ENCODE data around the gene ADAM10.

The ADAM10 gene

DNA sequence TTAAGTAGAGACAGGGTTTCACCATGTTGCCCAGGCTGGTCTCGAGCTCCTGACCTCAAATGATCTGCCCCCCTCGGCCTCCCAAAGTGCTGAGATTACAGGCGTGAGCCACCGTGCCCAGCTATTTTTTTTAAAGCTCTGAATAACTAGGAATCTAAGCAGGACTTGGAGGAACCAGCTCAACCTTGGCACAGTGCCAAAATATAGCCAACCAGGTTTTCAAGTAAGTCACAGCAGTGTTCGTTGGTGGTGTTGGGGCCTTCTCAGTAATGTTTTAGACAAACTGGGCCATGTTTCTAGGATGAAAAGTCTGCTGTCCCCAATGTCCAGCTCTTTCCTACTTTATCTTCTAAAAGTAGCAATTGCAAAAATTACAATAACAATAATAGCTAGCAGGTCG is 6.4 kb upstream of the ADAM10 start:
- DNase-seq (ENCODE audit: low read depth), result no peak

DNA sequence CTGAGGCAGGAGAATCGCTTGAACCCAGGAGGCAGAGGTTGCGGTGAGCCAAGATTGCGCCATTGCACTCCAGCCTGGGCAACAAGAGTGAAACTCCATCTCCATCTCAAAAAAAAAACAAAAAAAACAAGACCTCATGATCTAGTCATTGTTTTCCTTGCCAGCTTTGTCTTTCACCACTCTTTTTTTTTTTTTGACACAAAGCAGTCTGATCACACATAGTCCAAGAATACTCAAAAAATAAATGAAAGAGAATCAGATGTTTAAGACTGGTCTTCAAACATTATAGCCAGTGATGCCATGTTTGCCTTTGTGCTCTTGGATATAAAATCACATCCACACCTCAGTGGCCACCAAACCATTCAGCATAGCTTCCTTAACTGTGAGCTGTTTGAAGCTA is 5.8 kb upstream of the ADAM10 start:
- no peak for DNase-seq (ENCODE audit: low read depth)

DNA sequence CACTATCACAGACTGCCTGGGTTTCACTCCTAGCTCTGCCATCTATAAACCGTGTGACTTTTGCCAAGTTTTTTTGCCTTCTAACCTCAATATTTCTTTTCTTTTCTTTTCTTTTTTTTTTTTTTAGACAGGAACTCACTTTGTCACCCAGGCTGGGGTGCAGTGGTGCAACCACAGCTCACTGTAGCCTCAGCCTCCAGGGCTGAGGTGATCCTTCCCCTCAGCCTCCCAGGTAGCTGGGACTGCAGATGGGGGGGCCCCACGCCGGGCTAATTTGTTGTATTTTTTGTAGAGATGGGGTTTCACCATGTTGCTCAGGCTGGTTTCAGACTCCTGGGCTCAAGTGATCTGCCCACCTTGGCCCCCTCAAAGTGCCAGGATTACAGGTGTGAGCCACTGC is 3.2 kb upstream of the ADAM10 start:
- no peak for DNase-seq (ENCODE audit: low read depth)

DNA sequence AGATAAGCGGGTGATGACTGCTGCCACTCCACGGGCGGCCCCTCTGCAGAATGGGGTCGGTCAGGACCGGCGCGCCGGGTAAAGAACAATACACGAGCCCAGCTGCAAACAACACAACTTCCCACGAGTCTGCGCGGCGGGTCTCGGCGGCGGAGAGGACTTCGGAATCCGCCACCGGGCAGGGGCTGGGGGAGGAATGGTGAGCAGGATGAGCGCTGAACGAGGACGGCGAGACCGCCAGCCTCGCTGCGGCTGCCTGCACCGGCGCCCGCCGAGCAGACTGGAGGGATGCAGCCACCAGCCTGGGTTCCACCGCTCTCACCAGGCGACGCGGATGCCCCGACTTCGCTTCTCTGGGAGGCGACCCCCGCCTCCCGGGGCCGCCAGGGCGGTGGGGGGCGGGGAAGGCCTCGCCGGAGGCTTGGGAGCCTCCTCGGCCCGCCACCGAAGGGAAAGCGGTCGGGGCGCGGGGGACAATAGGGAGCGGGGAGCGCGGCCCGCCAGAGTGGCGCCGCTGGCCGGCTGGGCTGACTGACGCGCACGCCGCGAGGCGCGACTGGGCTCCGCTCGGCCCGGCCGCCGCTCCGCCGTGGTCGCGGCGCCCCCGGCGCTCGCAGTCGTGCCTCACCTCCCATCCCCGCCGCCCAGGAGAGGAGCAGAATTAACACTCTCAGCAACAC is 515 bp downstream of the ADAM10 start:
- no peak for DNase-seq (ENCODE audit: low read depth)

DNA sequence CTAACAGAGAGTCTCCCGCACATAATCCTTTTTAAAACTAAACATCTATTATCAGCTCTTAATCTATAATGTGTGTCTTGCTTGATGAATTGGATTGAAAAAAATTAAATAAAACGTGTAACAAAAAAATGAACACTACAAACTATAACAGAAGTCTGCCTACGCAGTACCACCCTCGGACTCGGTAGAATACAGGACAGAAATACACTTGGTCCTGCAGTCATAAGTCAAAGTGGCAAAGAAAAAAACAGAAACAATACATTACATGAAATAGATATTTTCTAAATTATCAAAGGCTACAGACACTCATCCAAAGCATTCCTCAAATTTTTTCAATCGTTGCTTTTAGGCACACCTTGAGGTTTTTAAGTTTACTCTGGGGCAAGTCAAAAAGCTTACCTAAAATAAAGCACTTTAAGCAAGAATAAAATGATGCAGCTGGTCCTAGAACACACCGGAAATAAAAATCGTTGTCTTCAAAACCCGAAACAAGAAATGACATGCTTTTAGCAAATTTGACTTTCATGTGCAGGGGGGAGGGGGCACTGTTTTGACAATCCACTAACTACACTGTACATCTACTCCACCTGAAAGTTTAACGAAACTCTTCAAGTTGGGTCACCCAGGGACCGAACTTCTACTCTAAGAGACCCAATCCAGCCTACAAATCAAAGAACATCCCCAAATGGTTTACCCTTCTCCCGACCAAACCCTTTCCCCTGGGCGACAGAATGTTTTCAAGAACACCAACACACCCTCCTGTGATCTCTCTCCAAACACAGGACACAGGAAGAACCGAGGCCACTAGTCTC is 1.3 kb downstream of the ADAM10 start:
- no peak for DNase-seq (ENCODE audit: low read depth)

DNA sequence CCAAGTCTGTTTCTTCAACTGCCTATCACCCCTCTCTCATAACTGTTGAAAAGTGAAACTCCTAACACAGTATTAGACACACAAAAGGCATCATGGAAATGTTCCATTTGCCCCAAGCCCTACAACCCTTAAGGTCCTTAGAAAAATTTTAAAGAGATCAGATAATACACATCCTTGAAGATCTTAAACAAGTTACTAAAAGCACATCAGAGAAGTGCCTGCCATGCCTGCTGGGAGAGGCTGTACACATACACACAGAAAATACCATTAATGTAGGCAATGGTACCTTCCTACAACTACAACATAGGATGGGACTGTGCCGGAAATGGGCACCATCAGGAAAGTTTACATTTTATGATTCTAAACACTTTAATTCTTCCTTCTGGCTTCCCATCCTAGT is 3.3 kb downstream of the ADAM10 start:
- DNase-seq (ENCODE audit: low read depth), result no peak

DNA sequence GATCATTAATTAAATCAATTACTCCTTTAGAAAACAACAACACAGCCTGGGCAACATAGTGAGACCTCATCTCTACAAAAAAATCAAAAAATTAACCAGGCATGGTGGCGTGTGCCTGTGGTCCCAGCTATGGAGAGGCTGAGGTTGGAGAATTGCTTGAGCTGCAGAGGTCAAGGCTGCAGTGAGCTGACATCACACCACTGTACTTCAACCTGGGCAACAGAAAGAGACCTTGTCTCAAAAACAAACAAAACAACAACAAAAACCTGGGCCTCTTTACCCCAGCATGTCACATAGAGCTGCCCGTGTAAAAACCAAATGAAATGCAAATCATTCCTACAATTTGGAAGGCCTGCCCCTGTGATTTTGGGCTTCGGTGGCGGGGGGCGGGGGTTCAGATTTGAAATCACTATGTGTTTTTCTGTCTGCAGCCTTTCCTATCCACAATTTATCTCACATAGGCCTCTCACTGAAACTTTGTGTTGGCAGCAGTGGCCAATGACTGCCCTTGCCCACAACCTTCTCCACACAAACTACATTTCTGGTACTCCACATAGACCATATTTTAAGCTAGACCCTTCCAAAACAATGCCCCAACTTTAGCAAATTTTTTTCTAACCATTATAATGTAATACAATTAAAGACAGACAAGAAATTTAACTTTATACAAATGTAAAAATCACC is 6.5 kb downstream of the ADAM10 start:
- no peak for DNase-seq (ENCODE audit: low read depth)

DNA sequence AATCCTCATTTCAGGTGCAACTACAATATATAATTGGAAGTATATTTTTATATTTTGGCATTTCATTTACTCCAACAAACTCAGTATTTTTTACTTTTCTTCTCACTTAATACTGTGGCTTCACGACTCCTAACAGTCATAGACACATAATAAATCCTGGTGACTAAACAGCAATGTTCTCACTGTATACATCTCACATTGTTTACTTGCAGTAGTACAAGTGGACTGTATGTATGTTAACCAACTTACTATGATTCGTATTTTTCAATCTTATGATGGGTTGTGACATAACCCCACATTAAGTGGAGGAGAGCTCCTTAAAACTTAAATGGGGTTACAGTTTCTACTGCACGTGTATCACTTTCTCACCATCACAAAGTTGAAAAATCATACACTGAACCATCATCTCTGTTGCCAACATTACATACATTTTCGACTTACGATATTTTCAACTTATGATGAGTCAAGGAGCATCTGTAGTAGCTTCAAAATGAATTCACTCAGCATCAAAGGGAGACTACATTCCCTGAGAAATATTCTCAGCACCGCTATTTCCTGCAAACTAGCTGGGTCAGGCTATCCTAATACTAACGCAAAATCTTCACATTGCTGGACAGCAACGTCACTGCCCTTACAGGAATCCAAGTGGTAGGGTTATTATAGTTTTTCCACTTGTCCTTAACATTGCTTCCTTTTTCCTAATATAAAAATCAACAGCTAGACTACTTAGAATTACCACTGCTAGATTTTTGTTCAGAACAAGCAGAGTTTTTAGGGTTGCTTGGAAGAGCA is 7.3 kb downstream of the ADAM10 start:
- no peak for DNase-seq (ENCODE audit: low read depth)

DNA sequence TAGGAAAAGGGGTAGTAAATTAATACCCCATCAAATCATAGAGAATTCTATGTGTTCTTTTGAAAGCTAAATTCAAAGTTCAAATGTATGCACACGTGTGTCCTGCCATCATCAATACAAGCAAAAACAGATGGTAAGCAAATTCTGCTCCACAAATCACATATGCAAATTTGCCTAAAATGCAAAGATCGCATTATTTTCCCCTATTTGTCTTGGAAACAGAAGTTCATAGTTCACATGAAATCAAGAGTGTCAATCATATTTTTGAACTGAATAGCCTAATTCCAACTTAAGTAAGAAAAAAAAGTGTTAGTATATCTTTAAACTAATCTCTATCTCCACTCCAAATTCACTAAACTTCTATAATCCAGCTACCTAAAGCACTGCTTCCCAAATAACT is 8.5 kb downstream of the ADAM10 start:
- DNase-seq (ENCODE audit: low read depth), result no peak

DNA sequence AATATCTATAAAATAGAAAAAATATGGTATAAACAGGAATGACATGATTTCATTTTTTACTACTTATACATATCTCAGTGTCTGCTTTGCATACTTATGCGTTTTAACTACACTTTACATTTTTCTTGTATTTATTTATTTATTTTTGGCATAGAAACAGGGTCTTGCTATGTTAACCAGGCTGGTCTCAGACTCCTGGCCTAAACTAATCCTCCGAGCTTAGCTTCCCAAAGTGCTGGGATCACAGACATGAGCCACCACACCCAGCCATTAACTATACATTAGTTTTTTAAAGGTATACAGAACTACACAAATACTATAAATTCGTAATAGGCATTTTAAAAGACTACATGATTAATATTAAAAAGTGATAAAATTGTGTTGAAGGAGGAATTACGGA is 9.1 kb downstream of the ADAM10 start:
- DNase-seq (ENCODE audit: low read depth), result no peak

DNA sequence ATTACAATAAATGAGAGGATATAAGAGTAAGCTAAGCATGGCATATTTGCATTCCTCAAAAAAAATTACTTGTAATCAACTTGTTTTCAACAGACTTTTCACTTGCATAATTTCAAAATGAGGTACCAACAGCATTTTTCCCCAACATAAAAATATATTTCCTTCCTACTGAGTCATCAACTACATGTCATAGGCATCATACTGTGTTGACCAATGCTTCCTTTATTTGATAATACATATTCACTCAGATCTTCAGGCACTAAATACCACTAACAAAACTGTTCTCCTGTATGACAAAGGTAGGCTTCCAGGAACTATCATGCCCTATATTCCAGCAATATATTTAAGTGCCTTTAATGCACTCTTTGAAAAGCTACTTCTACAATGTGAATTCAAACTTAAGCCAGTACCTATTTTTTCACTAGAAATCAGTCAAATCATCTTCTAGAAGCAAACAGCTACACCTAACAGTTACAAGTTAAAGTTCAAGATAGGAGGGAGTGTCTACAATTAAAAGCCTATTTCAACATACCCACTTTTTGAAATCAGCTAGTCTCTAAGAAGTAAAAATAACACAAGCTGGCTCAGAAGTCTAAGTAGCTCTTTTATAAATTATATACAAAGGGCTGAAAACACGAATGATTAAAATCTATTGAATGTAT is 11.3 kb downstream of the ADAM10 start:
- DNase-seq (ENCODE audit: low read depth), result no peak

DNA sequence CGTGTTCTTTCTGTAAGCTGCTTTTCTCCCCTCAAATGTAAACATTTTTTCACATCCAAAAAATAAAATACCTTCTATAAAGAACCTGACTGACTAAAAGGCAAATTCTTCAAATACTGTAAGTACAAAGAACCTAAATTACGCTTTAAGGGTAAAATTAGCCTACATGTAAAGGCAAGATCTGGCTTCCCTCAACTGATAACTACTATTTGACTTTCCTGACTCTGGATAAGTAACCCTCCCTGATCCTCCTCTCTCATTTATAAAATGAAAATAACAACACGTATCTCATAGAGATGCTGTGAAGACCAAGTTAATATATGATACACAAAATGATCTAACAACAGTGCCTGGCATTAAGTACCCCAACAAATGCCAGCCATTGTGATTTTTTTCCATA is 12.2 kb downstream of the ADAM10 start:
- no peak for DNase-seq (ENCODE audit: low read depth)

DNA sequence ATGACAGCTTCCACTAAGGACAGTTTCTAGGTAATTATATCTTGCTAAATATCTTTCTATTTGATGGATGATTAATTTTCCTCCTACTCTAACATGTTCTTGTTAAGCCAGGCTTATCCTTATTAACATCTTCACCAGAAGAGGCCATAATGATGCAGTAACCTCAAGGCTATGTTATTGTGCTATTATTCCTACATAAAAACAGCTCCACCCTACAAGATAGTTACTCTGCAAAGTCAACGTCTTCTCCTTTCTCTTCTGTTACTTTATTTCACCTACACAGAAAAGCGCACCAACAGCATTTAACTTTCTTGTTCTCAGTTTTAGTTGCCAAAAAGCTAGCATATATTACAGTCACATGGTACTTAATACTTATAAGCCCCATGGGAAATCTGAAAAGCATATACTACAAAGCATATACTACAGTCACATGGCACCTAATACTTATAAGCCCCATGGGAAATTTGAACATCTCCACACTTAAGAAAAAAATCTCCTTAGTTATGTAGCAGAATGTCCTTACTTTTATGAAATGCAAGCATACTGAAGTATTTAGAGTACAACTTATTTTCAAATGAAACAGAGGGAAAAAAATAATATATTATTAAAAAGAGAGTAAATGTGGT is 13.4 kb downstream of the ADAM10 start:
- DNase-seq (ENCODE audit: low read depth), result no peak

DNA sequence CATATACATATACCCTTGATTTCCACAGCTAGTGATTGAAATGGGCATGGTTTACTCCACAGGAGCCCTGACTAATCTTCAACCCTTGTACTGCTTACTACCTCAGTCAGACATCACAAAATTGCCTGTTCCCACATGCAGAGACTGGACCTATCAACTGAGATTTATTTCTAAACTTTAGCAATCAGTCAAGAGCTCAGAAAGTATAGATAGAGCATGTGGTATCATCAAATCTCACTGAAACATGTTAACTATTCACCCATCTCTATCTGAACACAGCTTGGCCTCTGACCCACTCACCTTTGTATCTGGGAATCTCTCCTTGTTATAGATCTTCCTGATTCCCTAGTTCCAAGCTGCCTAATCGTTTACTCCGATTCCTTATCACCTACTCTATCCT is 14.6 kb downstream of the ADAM10 start:
- no peak for DNase-seq (ENCODE audit: low read depth)

DNA sequence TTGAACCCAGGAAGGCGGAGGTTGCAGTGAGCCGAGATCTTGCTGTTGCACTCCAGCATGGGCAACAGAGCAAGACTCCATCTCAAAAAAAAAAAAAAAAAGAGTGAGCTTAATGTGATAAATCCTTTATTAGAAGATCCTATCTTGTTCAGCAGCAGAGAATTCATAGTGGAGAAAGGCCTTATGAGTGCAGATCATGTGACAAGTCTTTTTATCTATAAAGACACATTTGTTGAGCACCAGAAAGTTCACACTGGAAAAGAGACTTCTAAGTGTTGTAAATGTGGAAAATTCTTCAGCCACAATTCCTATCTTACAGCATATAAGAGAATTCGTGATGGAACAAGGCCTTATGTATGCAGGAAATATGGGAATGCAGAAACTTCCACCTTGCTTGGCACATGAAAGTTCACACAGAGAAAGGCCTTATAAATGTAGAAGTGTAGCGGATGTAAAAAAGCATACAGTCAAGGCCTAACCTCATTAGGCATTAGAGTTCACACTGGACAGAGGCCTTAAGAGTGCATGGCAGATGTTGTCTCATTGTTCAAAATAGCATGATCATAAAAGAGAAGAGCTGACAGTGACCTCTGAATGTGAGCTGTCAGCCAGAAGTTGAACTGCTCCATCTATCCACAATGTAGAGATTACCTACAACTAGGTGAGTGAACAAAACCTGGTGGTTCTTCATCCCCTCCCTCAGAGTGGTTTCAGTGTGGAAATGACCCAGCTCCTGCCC is 16.7 kb downstream of the ADAM10 start:
- no peak for DNase-seq (ENCODE audit: low read depth)

DNA sequence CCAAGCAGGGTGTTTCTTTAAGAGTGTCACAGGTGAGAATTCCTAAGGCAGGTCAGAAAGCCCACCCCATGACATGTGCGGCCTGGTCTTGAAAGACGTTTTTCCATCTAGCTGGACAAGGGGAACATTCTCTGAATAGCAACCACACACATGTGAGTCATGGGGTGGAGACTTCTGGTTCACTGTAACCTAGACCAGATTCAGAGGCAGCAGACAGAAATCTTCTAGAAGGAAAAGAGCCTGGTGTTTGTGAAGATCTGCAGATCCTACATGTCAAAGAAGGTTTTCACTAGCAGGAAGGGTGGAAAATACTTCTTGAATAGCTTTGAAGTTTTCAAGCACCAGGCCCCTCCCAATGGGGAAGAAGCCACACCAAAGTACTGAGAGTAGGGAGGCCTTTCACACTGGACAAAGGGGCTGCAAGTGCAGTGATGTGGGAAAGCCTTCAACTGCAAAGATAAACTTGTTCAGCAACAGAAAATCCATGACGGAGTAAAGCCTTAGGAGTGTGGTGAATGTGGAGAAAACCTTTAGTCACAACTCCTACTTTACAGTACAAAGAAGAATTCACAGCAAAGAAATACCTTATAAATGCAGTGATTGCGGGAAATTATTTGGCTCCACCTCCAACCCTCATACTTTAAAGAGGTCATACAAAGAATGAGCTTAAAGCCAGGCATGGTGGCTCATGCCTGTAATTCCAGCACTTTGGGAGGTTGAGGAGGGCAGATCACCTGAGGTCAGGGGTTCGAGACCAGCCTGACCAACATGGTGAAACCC is 17.6 kb downstream of the ADAM10 start:
- DNase-seq (ENCODE audit: low read depth), result no peak

DNA sequence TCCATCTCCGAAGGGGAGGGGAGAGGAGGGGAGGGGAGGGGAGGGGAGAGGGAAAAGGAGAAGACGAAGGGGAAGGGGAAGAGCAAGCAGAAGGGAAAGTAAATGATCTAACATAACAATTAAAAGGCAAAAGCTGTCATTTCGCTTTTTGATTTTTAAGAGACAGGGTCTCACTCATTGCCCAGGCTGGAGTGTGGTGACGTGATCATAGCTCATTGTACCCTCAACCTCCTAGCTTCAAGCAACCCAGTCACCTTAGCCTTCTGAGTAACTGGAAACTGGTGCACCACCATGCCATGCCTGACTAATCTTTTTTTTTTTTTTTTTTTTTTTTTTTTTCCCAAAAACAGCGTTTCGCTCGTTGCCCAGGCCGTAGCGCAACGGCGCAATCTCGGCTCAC is 22.6 kb downstream of the ADAM10 start:
- no peak for DNase-seq (ENCODE audit: low read depth)

DNA sequence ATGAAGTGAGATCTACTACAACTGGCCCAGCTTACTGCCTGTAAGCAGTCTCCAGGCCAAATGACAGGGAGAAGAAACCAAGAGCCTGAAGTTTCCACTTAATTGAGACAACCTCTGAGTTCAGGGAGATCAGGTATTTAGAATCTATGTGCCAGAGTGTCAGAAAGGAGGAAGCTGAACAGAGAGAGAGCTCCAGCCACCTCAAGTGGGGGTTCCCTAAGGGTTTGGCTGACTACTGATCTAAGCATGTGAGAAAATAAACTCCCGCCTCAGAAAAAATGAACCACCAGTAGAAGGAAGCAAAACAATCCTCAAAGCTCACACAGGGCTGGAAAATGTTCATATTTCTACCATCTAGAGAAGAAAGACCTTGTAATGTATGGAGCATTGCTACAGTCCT is 25.0 kb downstream of the ADAM10 start:
- DNase-seq (ENCODE audit: low read depth), result no peak

DNA sequence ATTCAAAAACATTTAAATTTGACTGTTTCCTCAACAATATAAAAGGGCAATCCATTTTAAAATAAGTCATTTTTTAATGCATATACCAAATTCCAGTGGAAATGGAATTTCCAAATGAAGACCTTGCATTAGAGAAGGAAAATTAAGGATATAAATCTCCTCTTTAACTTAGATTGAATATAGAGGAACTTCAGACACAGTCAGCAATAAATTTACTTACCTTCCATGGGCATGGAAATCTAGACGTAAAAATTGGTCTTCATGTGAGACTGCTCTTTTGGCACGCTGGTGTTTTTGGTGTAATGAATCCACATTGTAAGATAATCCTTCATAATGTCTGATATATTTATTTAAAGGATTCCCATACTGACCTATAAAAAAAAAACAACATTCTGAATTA is 32.1 kb downstream of the ADAM10 start:
- no peak for DNase-seq (ENCODE audit: low read depth)

DNA sequence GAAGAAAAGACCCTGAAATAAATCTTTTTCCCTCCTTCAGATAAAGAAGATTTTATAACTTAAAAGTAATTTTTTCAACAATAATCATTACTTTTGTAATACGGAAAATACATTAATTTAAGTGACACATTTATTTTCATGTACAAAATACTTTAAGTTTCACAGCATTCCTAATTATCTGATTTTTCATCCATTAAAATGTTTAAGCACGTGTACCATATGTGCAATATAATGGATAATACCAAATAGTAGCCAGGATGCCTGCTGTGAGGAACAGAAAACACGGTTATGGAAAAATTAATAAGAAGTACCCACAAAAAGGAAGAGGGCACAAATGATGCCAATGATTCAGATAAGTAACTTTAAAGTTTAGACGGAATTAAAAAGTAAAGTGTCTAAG is 33.5 kb downstream of the ADAM10 start:
- DNase-seq (ENCODE audit: low read depth), result no peak

Measured in HS-5 (cell line).